Tongue (tissue), 2 donors: Measurements from ENCODE around the gene FARP1. TPM values are rescaled to one million over a fixed set of nuclear protein-coding genes. Genes with fewer than 3 reads are reported as not detected.

Source experiments
- DNase-seq: peaks from one replicate; pipeline ENCODE4 v3.0.0-alpha.2; 2015
- total RNA-seq: library from RNA; depleted of rRNA; stranded (reverse); fragments of >200 nt; gene quantifications from one replicate; pipeline ENCODE4 v1.2.3, GENCODE V29; 2014

The FARP1 gene
- total RNA-seq, 1 donor from 2014 or later, result 42.4 TPM

DNA sequence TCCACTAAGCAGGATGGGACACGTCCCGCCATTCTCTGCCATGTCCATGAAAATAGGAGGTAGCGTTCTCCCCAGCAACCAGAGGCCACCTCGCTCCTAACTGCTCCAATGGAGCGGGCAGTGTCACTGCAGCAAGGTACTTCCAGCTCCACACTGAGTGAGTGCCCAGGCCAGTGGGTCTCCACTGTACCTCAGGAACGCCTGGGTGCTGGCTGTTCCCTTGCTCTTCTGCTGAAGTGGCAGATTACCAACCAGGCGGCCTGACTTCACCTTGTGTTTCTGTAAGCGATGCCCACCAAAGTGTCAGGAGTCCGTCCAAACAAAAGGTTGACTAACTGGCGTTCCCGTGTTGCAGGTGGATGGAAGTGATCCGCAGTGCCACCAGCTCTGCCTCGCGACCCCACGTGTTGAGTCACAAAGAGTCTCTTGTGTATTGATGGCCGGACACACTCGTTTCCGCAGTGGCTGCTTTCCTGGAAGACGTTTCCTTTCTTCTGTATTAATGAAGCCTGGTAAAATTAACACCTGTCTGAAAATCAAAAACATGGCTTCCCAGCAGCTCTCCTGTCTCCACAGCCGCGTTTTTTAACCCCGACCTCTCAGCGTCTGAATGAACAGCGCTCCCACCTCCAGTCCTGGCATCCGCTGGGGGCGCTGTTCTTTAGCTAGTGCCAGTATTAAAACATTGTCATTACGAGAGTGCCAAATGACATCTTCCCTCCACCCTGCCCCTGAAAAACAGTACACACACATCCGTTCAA lies 305.2 kb downstream of the FARP1 start:
- peak; percentile 73 for DNase-seq

DNA sequence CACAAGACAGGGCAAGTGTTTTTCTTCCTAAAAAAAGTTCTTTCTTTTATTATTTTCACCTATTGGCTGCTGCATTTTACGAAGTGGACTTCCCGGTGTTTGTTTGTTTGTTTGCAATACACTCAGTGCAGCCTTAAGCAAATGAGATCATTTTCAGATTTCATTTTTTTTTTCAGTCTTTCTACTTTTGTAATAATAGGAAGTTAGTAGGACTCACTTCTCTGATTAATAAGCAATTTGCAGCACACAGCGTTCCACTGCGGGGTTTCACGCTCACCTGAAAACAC lies 305.7 kb downstream of the FARP1 start:
- DNase-seq, result no peak

DNA sequence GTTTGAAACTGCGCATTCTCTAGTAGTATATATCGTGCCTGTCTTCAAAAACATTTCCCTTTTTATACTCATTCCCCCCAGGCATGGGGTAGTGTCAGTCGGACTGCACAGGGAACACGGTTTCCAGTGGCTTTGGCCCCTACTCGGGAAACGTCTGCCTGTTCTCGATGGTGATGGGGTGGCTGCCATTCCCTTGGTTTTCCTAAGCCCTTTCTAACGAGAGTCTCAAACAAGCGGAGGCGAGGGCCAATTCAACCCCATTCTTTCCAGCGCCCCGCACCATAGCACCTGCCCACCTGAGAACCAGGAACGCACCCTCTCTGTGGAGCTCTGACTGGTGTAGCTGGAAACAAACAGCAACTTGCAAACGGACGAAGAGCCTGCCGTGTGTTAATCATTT lies 306.4 kb downstream of the FARP1 start:
- DNase-seq, result no peak

DNA sequence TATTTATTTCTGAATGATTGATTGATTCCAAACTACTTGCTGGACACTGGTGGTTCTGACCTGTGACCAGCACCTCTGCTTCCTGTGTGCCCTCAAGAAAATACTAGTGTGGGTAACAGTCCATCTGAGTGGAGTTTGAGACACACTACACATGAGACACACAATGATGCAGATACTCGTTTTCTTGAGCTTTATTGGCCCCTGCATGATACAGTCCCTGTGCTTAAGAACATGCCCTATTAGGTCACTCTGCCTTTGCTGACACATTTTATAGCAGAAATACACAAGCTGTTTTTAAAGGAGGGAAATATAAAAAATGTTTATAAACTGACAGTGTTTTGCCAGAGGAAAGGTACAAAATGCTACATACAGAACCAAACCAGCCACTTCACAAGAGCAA lies 307.1 kb downstream of the FARP1 start:
- no peak for DNase-seq

DNA sequence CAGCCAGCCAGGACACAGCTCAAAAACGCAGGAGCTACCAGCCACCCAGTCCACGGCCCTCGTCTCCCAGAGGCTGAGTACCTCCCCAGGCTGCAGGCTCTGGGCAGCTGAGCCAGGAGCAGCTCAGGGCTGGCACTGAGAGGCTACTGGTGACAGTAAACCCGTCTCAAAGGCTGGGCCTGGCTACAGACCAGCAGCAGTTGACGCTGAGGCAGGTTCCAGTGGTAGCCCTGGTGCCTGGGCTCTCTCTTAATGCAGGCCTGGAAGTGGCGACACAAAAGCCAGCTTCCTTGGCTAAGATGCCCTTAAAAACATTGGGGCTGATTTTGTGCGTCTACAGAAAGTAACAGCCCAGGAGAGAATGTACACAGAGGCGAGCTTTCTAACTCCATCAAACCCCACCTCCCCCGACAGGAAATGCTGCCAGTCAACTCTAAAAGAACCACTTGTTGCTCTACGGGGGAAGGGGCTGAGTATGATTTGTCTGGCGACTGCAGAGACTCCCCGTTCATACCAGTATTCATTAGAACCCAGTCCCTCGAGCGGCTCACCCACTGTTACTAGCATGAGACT lies 307.7 kb downstream of the FARP1 start:
- DNase-seq, result peak; percentile 53

DNA sequence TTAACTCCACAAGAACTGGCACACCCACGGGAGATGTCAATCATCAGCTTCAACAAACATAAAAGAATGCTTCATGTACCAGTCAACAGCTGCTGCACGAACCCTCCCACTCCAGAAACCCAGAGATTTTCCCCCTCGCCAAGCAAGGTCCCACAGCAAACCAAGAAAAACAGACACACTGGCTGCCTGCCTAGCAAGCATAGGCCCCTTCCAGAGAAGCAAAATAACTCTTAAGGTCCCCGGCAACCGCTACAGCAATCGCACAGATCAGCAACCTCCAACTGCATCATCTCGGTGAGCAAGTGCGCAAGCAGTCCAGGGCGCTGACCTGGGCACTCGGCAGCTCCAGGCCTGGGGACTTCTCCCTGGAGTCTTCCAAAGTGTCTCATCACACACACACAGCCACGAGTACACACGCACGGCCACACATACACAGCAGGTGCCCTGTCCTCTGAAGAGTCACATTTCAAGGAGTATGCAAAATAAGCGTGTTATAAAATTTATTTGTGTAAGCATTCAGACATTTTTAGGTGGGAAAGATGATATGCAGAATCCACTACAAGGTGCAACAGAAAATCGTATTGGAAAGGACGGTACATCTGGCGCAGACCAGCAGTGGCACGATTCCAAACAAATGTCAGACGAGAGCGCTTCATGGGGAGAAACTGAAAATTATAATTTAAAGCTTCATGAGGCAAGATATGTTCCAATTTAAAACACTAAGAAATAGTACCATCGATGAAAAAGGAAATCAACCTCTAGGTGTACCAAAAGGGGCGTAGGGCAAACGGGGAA lies 309.0 kb downstream of the FARP1 start:
- DNase-seq, result peak; percentile 86

DNA sequence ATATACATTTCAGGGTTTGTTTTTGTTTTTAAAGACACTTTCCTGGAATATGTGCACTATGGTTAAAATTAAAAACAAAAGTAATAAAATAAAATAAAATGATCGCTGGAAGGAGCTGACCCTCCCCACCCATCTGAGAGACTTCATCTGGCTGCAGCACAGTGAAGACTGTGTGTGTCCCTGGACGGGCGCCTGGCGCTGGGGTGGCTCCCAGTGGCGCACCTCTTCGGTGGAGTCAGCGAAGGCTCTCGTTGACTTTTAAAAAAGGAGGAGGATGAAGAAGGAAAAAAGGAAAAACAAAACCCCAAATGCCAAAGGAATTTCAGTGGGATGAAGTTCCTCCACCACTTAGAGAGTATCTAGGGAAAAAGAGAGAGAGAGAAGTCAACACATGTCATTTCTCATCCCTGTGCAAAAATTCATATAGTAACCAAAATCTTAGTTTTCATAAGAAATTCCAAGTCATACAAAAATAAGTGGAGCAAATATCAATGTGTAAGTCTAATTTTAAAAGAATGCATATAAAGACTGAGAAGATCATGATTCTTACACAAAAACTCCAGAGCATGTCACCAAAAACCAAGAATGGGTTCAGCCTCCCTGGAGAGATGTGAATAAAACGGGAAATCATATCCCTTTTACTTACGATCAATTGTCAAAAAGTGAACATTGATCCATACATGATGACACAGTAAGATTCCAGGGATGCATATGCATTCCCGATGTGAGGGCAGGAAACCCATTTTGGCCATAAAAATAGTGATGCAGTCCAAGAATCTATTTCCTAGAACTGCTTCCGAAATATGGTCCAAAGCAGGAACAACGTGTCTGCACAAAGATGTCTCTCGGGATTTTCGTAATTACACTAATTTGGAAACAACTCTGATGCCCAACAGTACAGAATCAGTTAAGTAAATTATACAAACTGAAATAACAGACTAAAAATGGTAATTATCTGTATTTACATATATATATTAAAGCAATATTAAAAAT lies 310.3 kb downstream of the FARP1 start:
- DNase-seq, result no peak

DNA sequence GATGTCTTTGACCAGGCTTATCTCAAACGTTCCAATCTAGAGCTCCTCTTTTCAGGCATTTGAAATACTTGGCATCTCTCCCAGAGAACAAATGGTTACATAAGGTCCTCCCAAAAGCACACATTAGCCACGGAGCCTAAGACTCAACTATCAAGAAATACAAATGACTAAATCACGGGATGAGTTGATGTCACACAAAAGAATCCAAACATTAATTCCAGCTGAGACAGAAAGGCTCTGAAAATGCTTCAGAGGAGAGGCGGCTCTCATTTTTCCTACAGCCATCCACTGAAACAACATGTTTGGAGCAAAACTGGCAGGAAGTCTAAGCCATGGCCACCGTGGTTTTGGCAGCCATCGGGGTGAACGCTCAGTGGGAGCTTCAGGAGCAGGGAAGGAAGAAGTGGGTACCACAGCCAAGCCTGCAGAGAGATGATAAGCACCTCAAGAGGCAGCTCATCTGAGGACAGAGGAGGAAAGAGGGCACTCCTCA lies 311.5 kb downstream of the FARP1 start:
- DNase-seq, result peak; percentile 93

DNA sequence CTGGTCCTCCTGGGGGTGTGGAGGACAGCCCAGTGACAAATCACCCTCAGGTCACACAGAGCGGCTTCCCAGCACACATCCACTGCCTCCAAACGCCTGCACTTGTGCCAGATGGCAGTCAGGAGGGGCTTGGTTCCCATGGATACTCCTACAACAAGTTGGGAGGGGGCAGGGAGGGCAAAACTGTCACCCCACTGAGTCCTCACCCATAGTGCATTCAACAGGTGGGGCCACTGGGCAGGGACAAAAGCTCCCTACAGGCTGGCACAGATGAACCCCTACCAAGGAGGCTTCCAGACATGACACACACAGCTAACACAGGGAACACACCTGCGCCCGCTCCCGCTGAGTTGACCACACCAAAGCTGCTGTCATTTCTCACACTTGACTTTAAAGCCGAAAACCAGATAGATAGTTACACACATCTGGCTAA lies 313.5 kb downstream of the FARP1 start:
- peak; percentile 34 for DNase-seq

DNA sequence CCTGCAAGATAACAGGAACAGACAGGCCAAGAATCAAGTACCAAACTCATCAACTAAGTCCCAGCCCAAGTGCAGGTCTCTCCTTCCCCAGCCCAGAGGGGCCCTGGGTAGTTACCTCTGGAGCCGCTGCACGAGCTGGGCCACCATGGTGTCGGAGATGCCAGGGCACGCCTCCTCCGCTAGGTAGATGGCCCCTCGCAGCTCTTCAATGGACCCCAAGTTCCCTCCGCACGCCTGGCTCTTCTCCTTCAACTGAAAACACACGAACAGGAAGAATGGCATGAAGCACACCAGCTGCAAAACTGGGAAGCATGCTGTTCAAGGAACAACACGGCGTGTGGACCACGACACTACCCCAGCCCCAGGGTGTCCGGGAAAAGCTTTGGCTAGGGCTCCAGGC lies 314.2 kb downstream of the FARP1 start:
- no peak for DNase-seq

DNA sequence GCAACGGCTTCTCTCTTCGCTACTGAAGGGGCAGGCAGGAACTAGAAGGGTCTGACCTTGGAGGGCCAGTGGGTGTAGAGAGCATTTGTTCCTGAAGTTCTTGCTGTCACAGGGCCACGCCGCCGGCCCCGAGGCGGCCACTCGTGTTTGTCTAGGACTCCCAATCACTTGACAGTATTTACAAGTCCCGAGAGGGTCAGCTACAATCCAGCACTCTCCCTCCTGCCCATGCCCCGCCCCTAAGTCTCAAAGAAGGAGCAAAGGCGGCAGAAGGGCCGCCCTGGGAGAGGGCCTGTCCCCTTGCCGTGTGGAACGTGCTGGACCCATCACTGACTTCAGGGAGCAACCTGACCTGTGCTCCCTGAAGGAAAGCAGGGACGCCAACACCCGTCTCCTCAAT lies 315.5 kb downstream of the FARP1 start:
- DNase-seq, result no peak

DNA sequence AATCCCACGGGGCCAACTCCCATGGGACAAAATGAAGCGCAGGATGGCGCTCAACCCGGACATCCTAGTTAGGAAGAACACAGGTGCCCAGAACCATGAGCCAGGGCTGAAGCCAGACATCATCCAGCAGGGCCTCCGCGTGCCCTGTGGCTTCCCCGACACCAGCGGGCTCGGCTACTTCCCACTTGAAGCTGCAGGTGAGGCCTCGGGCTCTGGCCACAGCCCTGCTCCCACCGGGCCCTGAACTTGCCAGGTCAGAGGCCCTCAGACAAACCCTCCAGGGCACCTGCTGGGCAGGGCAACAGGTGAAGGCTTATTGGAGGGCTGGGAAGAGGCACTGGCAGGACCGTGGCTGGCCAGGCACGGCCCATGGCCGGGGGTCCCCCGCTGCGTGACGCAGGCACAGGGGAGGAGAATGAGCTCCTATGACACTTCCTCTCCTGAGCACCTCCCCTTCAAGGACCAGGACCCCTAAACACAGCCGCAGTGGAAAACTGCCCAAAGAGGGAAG lies 316.3 kb downstream of the FARP1 start:
- no peak for DNase-seq

DNA sequence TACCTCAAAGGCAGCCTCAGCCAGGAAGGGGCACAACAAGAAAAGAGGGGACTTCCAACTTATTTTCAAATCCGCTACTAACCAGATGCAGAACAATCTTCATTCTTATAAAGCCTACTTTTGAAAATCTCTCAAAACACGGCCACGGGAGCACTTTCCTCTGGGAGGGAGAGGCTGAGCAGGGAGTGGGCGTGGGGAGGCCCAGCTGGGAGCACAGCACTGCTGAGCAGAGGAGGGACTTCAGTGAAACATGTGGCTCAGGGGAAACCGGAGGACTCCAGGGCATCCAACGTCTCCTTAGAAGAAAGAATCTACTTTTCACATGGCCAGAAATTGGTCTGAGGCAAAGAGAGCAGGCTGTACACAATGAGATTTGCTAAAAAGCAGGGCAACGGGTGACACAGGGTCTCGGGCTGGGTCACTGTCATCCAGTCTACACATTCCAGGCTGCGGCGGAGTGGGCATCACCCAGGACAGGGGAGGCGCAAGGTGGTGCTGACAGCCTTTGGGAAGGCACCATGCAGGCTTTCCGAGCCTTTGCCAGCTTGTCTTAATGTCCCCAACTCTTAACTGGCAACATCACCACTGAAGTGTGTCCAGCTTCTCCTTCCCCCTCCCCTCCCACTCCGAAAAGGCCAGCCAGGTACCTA lies 317.0 kb downstream of the FARP1 start:
- DNase-seq, result no peak

DNA sequence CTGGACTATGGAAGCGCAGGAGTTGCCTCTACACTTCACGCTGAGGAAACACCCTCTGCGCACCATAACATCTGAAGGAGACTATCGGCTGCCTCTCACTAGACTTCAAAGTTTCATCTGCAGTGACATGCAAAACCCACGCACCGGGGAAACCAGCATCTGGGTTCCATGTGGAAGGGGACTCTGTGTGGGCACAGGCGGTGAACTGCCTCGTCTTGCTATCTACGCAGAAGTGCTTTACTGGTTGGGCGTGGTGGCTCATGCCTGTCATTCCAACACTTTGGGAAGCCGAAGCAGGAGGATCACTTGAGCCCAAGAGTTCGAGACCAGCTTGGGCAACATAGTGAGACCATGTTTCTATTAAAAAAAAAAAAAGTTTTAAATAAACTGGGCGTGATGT lies 317.6 kb downstream of the FARP1 start:
- no peak for DNase-seq

DNA sequence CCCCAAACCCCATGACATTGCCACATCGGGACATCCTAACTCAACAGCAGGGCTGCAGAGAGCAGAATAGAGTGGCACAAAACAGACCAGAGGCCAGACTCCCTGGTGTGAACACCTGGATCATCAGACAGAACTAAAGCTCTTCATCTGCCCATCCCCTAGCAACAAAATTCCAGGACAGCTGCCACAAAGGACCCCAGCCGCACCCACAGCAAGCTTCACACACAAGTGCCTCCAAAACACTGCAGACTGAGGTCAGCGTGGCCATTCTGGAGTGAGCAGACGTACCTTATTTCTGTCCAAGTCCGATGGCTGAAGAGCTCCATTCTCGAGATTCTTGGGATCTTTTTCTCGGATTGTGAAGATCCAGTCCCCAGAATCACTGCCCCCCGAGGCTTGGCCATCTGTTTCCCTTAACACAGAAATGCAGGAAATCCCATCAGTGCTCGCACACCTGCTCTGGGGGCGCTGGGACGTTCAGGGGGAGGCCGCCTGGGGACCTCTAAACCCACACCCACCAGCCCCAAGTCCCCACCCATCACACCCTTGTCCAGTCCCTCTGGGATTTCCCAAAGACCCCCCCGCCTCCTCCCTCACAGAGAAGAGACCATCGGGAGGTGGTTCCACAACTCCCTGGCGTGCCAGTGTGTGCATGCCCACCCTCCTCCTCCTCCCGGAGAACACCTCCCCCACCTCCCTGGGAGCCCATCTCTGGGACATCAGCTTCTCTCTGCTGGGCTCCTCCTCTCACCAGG lies 318.8 kb downstream of the FARP1 start:
- no peak for DNase-seq

DNA sequence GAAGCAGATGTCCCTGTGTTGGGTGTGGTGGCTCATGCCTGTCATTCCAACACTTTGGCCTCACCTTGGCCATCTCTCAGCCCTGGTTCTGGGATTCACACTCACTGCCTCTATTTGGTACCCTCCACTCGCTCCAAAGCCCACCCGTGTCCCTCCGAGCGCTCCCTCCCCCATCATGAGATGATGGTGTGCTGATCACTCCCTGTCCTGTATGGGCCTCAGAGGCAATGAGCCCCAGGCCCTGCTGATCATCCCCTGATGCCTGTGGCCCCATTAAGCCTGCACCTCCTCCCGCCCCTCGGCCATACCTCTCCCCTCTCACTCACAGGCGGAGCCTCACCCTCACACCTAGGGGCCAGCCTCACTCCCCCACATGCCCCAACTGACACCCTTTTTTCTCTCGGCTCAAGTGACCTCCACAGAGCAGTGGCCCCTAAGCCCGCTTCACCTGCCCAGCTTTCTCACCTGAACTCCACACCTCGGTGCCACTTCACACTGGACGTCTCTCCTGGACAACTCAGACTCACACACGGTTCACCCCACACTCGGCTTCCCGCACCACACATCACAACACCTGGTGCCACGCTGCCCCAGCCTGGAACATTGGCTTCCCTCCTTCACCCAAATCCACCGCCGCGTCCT lies 319.5 kb downstream of the FARP1 start:
- DNase-seq, result no peak

DNA sequence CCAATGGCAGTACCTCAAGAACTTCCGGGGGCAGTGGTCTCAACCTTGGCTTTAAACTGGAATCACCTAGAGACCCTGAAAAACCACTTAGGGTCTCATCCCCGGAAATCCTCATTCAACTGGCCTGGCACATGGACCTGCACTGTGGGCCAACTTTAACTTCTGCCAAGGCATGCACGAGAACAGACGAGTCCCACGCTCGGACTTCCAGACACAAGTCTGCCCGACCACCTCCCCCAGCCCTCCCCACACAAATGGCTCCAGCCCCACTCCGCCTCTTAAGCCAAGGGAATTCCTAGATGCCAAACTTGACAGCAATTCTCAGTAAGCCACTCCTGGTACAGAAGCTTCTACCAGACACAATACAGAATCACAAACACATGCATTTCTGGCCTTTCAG lies 320.1 kb downstream of the FARP1 start:
- DNase-seq, result peak; percentile 60

DNA sequence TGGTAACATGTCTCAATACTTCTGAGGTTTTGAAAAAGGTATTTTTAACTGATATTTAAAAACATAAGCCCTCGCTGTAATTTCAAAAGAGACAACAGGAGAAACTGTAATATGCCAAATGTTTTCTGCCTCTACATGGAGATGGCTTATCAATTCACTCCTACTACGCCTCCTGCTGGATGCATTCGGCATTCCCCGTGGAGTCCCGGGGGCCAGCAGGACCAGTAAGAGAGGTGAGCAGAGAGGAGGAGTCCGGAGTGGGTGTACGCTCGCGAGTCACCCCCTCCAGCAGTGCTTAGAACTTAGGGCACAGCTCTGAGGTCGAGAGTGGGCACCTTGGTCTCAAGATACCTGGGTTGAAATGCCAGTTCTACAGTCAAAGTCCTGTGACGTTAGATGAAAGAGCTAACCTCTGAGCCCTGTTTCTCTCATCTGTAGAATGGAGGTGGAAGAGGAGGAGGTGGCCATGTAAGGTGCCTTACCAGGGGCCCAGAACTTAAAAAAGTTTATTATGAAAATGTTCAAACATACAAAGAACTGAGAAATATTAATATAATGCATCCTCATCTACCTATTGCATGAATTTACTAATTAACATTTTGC lies 323.8 kb downstream of the FARP1 start:
- DNase-seq, result peak; percentile 43

DNA sequence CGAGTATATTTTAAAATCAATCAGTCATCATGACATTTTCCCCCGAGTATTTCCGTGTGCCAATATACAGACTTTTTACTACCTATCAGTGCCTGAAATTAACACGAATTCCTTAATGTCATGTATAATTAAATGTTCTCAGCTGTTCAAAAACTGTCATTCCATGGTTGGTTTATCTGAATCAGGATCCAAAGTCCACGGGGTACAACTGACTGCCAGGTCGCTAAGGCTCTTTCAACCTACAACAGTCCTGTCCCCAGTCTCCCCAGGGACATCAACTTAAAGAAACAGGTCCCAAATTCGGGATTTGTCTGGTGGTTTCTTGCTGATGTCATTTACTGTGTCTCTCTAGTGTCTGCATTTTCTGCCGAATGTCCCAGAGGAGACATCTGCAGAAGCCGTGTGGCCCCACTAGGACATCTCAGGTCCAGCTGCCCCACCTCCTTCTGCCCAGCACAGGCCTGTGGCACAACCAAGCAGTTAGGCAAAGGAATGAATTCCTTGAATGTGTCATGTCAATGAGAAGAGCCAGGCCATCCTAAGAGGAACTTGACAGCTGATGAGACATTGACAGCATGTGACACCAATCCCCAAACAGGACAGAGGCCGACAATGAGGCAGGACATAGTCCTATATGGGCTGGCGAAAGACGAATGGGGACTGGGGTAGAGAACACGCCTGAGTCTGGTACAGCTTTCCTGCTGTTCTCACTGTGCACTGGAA lies 324.5 kb downstream of the FARP1 start:
- DNase-seq, result no peak
